Measurements from ENCODE around the gene BEST2.
"Not testable (repeated sequence)": the region's sequence is repeated elsewhere in the genome, so short reads cannot be mapped to it uniquely, and the experiment has no call there.

The BEST2 gene

GRCh38 chr19:12789098-12789903, 37.7 kb downstream of the BEST2 start:
- no peak for DNase-seq

GRCh38 chr19:12789904-12790619, 38.5 kb downstream of the BEST2 start:
- peak; percentile 67 for DNase-seq

- DNase-seq, result no peak
Observed at GRCh38 chr19:12790628-12791344, 39.2 kb downstream of the BEST2 start.

- peak; percentile 95 for DNase-seq
Observed at GRCh38 chr19:12791345-12792050, 39.9 kb downstream of the BEST2 start, which contains the start of gene JUNB. Gene JUNB (plus strand): TSS chr19:12791486. CDS start chr19:12791772, 286 bp downstream.

- DNase-seq, result peak; percentile 76
Observed at GRCh38 chr19:12792051-12792852, 40.7 kb downstream of the BEST2 start.

- no peak for DNase-seq
Observed at GRCh38 chr19:12792853-12793289, 41.3 kb downstream of the BEST2 start.

- peak; percentile 88 for DNase-seq
Observed at GRCh38 chr19:12793290-12794195, 42.0 kb downstream of the BEST2 start.

- no peak for DNase-seq
Observed at GRCh38 chr19:12794196-12794941, 42.8 kb downstream of the BEST2 start.

GRCh38 chr19:12794971-12795381, 43.4 kb downstream of the BEST2 start:
- DNase-seq, result no peak

- peak; percentile 68 for DNase-seq
Observed at GRCh38 chr19:12796146-12797071, 44.8 kb downstream of the BEST2 start.

GRCh38 chr19:12797141-12797587, 45.6 kb downstream of the BEST2 start:
- no peak for DNase-seq

GRCh38 chr19:12797607-12798006, 46.0 kb downstream of the BEST2 start:
- not testable (repeated sequence) for DNase-seq

- no peak for DNase-seq
Observed at GRCh38 chr19:12799742-12800465, 48.3 kb downstream of the BEST2 start.

- no peak for DNase-seq
Observed at GRCh38 chr19:12800466-12800770, 48.8 kb downstream of the BEST2 start.

- peak; percentile 10 for DNase-seq
Observed at GRCh38 chr19:12800923-12801465, 49.4 kb downstream of the BEST2 start.

GRCh38 chr19:12801466-12802266, 50.1 kb downstream of the BEST2 start, which contains the start of the genes PRDX2 and THSD8:
Gene PRDX2 (minus strand): TSS chr19:12801800. CDS start chr19:12801261, 539 bp downstream.
Gene THSD8 (plus strand): TSS chr19:12802069. CDS start chr19:12802072, 3 bp downstream.
- DNase-seq, result peak; percentile 45

Measured in activated T-cell treated with anti-CD3 and anti-CD28 coated beads for 4 hours (primary cell).